GM19238 (cell line): Measurements from ENCODE around the gene APLP2.
"Not testable (repeated sequence)": the region's sequence is repeated elsewhere in the genome, so short reads cannot be mapped to it uniquely, and the experiment has no call there.

Experiments used
- DNase-seq: peaks from one replicate; pipeline ENCODE4 v3.0.0; 2011; ENCODE audit warnings: low spot score; ENCODE audit not compliant: insufficient read length

APLP2 gene

GRCh38 chr11:130168105-130168504, 98.4 kb downstream of the APLP2 start:
- no peak for DNase-seq

- no peak for DNase-seq
Observed at GRCh38 chr11:130170345-130170744, 100.7 kb downstream of the APLP2 start.

DNA sequence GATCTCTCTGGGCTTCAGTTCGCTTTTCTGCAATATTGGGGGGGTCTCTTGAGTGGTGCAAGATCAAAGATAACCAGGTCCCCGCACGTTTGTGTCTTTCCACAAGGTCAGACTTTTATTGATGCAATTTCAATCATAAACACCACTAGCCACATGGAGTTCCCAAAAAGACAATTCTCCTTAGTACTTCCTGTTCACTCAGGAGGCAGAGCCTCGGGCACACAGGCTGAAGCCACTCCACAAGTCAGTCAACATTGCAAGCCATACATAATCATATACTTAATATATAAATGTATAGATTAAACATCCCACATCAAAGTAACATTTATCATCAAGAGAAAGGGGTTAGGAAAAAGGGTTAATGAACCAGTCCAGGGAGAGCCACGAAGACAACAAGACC, 101.8 kb downstream of the APLP2 start:
- no peak for DNase-seq

DNA sequence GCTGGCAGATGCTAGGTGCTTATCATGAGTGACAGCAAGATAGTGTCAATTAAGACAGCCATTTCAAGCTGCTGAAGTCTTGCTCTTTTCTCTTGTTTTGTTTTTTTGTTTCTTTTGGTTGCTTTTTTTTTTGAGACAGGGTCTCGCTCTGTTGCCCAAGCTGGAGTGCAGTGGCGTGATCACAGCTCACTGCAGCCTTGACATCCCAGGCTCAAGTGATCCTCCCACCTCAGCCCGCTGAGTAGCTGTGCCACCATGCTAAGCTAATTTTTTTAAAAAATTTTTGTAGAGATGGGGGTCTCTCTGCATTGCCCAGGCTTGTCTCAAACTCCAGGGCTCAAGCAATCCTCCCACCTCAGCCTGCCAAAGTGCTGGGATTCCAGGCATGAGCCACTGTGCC, 102.3 kb downstream of the APLP2 start:
- DNase-seq = not testable (repeated sequence)

DNA sequence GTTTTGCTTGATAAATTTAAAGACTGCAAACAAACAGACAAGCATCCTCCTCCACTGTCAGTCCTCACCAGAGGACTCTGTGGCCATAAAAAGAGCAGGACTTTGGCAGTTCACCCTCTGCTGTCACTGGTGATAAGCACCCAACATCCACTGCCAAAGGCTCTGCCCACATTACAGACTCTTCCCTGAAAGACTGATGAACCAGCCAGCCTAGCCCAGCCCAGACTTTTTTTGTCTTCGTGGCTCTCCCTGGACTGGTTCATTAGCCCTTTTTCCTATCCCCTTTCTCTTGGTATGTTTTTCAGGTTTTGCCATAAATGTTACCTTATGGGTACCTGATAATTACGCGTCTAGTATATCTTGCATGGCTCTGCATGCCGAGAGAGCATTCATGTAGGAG, 104.9 kb downstream of the APLP2 start:
- no peak for DNase-seq

GRCh38 chr11:130175898-130176297, 106.2 kb downstream of the APLP2 start:
- no peak for DNase-seq

DNA sequence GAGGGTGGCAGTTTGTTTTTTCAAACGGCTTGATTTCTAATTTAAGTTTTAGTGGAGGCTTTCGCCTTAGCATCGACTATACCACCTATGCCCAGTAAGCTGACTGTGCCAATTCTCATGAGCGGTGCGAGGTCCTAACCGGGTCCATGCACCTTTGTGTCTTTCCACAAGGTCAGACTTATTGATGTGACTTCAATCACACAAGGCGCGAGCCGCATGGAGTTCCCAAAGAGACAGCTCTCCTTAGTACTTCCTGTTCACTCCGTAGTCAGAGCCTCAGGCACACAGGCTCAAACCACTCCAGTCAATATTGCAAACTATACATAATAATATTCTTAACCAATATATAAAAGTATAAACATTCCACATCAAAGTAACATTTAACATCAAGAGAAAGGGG, 108.1 kb downstream of the APLP2 start:
- no peak for DNase-seq

GRCh38 chr11:130178441-130179339, 109.0 kb downstream of the APLP2 start:
- no peak for DNase-seq

- no peak for DNase-seq
Observed at GRCh38 chr11:130179396-130180306, 110.0 kb downstream of the APLP2 start.

GRCh38 chr11:130180491-130180890, 110.8 kb downstream of the APLP2 start:
- DNase-seq = no peak

DNA sequence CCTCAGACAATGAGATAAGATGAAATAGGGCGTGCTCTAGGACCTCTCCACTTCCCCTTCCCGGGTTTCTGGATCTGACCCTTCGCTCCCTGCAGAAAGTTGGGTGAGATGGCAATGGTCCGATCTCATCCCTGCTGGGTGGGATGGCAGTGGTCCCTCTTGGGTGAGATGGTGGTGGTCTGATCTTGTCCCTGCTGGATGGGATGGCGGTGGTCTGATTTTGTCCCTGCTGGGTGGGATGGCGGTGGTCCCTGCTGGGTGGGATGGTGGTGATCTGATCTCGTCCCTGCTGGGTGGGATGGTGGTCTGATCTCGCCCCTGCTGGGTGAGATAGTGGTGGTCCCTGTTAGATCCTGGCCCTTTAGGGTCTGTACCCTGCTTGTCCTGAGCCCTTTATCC, 111.2 kb downstream of the APLP2 start:
- DNase-seq = no peak

DNA sequence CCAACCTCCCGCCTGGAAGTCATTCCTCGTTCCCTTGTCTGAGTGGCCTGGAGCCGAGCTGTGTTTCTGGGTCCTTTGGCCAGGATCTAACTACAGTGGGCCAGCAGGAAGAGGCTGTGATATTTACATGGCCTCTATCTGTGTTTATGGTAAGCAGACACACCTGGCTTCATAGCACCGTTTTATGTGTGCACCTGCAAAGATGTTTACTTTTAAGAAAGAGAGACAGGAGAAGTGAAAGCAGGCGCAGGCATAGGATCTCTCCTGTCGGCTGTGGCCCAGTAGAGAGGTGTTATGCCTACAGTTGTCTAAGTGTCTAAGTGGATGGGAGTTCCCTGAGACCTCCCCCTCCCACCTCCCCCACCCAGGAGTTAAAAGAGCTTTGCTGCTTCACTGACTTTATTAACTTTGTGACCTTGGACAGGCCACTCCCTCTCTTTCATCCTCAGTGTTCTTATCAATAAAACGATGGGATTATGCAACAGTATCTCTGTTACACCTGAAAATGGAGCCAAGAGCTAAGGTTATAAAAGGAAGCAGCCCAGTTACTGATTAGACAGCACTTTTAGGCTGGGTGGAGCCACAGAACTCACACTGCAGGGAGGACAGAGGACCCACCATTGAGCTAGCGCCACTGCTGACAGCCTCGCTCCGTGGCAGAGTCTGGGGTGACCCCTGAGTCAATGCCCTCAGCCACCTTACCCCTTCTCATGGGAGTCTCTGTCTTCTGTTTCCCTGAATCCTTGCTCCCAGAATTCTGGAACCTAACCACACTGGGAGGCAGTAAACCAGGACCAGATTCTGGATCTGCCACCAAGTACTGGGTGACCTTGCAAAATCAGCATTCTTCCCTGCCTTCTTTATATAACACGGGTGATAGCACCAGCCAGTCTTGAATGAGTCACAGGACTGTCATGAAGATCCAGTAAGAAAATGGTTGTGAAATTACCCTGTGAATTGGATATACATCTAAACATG, 111.9 kb downstream of the APLP2 start:
- DNase-seq = no peak

- no peak for DNase-seq
Observed at GRCh38 chr11:130183878-130184610, 114.3 kb downstream of the APLP2 start.

DNA sequence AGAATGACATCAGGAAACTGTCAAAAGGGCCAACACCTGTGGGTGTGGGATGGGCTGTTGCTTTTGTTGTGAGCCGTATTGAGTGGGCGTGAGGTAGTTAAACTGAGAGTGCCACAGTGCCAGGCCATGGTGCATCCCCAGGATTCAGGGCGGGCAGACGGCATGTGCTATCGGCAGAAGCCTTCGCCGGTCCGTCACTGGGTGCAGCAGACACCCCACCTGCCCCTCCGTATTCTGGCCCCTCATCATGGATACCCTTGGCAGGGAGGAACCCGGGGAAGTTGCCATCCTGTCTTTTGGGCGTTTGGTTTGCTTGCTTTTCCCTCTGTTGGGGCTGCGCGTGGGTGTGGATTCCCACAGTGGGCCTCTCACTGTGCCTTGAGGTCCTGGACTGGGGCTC, 117.4 kb downstream of the APLP2 start:
- DNase-seq = no peak

DNA sequence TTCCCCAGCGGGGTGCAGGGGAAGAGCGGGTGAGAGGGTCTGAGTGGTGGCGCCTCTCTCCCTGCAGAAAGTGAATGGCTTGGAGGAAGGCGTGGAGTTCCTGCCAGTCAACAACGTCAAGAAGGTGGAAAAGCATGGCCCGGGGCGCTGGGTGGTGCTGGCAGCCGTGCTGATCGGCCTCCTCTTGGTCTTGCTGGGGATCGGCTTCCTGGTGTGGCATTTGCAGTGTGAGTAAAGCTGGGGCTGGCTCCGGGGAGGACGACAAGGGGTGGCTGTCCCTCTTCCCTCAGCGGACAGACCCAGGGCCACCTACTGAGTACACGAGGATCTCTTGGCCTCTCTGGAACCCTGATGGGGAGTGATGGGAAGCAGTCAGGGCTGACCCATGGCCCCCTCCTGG, 118.4 kb downstream of the APLP2 start:
- DNase-seq = no peak

- no peak for DNase-seq
Observed at GRCh38 chr11:130188585-130189347, 119.1 kb downstream of the APLP2 start.

DNA sequence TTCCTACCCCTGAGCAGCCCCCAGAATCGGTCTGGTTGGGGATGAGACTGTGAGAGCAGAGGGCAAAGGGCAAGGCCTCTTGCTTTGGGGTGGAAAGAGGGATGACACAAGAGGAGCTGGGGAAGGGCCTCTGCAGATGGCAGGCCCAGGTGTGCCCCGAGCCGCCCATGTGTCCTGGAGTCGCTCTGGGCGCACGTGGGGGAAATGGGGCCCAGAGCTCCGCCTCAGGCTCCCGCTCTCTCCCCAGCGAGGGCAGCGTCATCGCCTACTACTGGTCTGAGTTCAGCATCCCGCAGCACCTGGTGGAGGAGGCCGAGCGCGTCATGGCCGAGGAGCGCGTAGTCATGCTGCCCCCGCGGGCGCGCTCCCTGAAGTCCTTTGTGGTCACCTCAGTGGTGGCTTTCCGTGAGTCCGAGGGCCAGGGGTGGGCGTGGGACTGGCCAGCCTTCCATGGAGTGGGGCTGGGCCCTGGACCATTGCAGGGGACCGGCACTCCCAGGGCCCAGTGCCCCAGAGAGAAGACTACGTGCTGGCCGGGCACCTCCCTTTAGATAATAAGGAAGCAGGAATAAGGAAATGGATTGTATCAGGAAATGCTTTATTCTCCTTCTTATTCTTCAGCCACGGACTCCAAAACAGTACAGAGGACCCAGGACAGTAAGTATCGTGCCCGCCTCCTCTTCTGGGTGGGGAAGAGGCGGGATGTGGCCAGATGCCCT, 120.0 kb downstream of the APLP2 start:
- no peak for DNase-seq

GRCh38 chr11:130190371-130190881, 120.7 kb downstream of the APLP2 start:
- DNase-seq = no peak

DNA sequence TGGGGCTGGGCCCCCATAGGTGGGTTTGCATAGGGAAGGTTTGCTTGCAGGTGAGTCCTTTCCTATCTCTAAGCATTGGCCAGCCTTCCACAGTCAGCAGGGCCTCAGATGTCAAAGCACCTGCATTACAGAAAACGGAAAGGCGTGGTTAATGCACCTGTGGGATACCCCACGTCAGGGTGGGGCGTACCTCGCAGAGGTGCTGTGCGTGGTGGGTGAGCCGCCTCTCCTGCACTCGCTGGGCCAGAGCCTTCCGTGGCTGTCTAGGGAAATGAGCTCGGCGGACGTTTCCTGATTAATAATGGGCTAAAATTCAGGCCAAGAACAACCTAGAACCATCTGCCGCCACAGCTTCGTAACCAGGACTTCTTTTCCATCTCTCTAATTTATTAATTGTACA, 122.2 kb downstream of the APLP2 start:
- DNase-seq = no peak
